ENCODE measurements around the gene THSD4. TPM values are rescaled to one million over a fixed set of nuclear protein-coding genes. Genes with fewer than 3 reads are reported as not detected.
"Not testable (repeated sequence)": the region's sequence is repeated elsewhere in the genome, so short reads cannot be mapped to it uniquely, and the experiment has no call there.

Gene THSD4
- total RNA-seq, 3 donors from 2014 or later, result 18.3 to 46.2 (median 27.1) TPM

- intact Hi-C loops (cut with DNase I, micrococcal nuclease), result no loop called here
- H3K4me1 ChIP-seq (ENCODE audit: low read depth), result no peaks in the 10 kb centered on the region
- no peak for DNase-seq
- H3K36me3 ChIP-seq (ENCODE audit: low read depth), result no peaks in the 10 kb centered on the region
- no peak for ATAC-seq
- TF ChIP-seq CTCF (IDR thresholded peaks at IDR 0.05), result no peak
- no peaks in the 10 kb centered on the region for H3K9me3 ChIP-seq
- H3K4me3 ChIP-seq, result no peak overlapping the region
Measured at GRCh38 chr15:71434774-71435173, 319.5 kb downstream of the THSD4 start.

GRCh38 chr15:71435552-71435951 is 320.3 kb downstream of the THSD4 start:
- no peak for TF ChIP-seq CTCF (IDR thresholded peaks at IDR 0.05)
- Histone ChIP-seq H3K4me1 (ENCODE audit: low read depth) (peaks cover 4% of the 10 kb centered on the region), H3K9me3 (no peaks in the 10 kb centered on the region), H3K36me3 (ENCODE audit: low read depth) (no peaks in the 10 kb centered on the region), H3K4me3 (no peak overlapping the region)
- ATAC-seq (no peak), DNase-seq (no peak)
- intact Hi-C loops (cut with DNase I, micrococcal nuclease), result no loop called here

DNA sequence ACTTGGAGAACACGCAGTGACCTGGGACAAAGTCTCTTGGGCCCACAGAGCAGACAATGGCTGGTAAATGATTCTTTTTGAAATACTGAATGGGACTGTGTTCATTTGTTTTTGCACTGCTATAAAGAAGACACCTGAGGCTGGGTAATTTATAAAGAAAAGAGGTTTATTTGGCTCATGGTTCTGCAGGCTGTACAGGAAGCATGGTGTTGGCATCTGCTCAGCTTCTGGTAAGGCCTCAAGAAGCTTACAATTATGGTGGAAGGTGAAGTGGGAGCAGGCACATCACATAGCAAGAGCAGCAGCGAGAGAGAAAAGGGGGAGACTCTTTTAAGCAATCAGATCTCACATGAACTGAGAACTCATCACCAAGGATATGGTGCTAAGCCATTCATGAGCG is 321.6 kb downstream of the THSD4 start:
- H3K4me1 ChIP-seq (ENCODE audit: low read depth), result peaks cover 8% of the 10 kb centered on the region
- DNase-seq (no peak), ATAC-seq (no peak)
- no peaks in the 10 kb centered on the region for H3K36me3 ChIP-seq (ENCODE audit: low read depth)
- intact Hi-C loops (cut with DNase I, micrococcal nuclease), result no loop called here
- no peak for TF ChIP-seq CTCF (IDR thresholded peaks at IDR 0.05)
- no peak overlapping the region for H3K4me3 ChIP-seq
- H3K9me3 ChIP-seq, result no peaks in the 10 kb centered on the region

- H3K4me3 ChIP-seq, result no peak overlapping the region
- no peaks in the 10 kb centered on the region for H3K9me3 ChIP-seq
- TF ChIP-seq CTCF (IDR thresholded peaks at IDR 0.05), result no peak
- no peaks in the 10 kb centered on the region for H3K36me3 ChIP-seq (ENCODE audit: low read depth)
- peaks cover 8% of the 10 kb centered on the region for H3K4me1 ChIP-seq (ENCODE audit: low read depth)
- intact Hi-C loops (cut with DNase I, micrococcal nuclease), result no loop called here
- DNase-seq (no peak), ATAC-seq (no peak)
Measured at GRCh38 chr15:71437404-71437803, 322.1 kb downstream of the THSD4 start.

- DNase-seq, result no peak
- Histone ChIP-seq H3K36me3 (ENCODE audit: low read depth) (no peaks in the 10 kb centered on the region), H3K9me3 (no peaks in the 10 kb centered on the region), H3K4me3 (no peak overlapping the region), H3K4me1 (ENCODE audit: low read depth) (peaks cover 8% of the 10 kb centered on the region)
- intact Hi-C loops (cut with DNase I, micrococcal nuclease), result no loop called here
- no peak for TF ChIP-seq CTCF (IDR thresholded peaks at IDR 0.05)
- no peak for ATAC-seq
Measured at GRCh38 chr15:71437919-71438318, 322.6 kb downstream of the THSD4 start.

GRCh38 chr15:71439478-71439877 is 324.2 kb downstream of the THSD4 start:
- H3K36me3 ChIP-seq (ENCODE audit: low read depth); H3K9me3 ChIP-seq; H3K4me3 ChIP-seq; intact Hi-C loops (cut with DNase I, micrococcal nuclease); DNase-seq; ATAC-seq; H3K4me1 ChIP-seq (ENCODE audit: low read depth): not testable (repeated sequence)

All from mucosa of descending colon (tissue), 3 donors.